AG08395 (cell line): ENCODE results near the gene CTSF.
"Not testable (repeated sequence)": the region's sequence is repeated elsewhere in the genome, so short reads cannot be mapped to it uniquely, and the experiment has no call there.

Source experiments
- DNase-seq: peaks from one replicate; pipeline ENCODE4 v3.0.0; 2012; ENCODE audit warnings: mixed read lengths, low spot score

The CTSF gene

DNA sequence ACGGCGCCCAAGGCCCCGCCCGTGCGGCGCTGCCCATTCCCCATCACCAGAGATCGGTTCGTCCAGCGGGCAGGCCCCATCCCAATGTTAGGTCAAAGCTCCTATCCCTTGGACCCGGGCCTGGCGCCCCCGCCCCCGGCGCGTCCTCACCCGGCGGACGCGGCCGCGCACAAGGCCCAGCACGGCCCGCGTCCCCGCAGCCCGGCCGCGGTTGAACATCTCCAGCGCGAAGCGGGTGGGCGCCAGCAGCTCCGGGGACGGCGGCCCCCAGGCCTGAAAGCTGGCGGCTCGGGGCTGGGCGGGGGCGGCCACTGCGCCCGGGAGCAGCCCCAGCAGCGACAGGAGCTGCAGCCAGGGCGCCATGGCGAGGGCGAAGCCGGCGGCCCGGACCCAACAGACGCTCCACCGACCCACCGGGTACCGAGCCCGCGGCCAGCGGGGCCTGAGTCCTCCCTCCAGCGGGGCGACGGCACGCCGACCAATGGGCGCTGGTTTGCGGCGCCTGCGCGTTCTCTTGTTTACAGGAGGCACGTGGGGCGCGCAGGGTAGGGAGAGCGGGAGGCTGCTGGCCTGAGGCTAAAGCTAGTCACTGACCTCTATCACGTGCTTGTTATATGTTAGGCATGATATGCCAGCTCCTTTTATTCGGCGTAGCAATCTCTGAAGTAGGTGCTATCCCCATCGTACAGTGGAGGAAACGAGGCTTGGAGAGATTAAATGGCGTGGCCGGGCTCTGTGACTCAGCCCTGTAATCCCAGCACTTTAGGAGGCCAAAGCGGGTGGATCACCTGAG lies at the start of gene CTSF:
TSS of gene CTSF (minus strand) at position 483 of the 793 bp plus-strand sequence. CDS start at position 363, 120 bp downstream.
- peak; percentile 99 for DNase-seq

GRCh38 chr11:66617155-66617834 lies 48.9 kb upstream of the CTSF start:
- DNase-seq = peak; percentile 38

DNA sequence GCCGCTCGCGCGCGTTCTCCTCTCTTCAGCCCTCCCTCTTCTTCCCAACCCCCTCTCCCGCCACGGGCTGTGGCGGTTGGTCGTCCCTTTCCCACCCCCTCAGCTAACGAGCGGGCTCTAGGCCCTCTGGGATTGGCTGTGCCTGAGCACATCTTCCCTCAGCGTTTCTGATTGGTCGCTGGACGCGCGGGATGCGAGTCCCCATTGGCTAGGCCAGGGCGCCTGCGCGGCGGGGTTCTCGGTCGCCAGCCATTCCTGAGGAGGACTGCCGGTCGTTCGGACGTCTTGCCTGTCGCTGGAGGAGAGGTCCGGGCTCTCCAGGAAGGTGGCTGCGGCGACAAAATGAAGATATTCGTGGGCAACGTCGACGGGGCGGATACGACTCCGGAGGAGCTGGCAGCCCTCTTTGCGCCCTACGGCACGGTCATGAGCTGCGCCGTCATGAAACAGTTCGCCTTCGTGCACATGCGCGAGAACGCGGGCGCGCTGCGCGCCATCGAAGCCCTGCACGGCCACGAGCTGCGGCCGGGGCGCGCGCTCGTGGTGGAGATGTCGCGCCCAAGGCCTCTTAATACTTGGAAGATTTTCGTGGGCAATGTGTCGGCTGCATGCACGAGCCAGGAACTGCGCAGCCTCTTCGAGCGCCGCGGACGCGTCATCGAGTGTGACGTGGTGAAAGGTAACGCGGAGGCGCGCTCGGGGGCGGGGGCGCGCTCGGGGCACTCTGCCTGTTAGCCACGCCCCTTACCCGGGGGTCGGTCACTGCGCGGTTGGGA lies 48.2 kb upstream of the CTSF start, which contains the start of gene RBM14:
TSS of gene RBM14 (plus strand) at position 252 of the 776 bp plus-strand sequence. CDS start at position 343, 91 bp downstream.
- DNase-seq = peak; percentile 100

GRCh38 chr11:66614073-66614472 lies 45.7 kb upstream of the CTSF start:
- no peak for DNase-seq

- no peak for DNase-seq
Observed at GRCh38 chr11:66612458-66612857, 44.1 kb upstream of the CTSF start.

GRCh38 chr11:66609721-66610617 lies 41.6 kb upstream of the CTSF start:
- no peak for DNase-seq

GRCh38 chr11:66607126-66607834 lies 38.9 kb upstream of the CTSF start:
- peak; percentile 79 for DNase-seq

DNA sequence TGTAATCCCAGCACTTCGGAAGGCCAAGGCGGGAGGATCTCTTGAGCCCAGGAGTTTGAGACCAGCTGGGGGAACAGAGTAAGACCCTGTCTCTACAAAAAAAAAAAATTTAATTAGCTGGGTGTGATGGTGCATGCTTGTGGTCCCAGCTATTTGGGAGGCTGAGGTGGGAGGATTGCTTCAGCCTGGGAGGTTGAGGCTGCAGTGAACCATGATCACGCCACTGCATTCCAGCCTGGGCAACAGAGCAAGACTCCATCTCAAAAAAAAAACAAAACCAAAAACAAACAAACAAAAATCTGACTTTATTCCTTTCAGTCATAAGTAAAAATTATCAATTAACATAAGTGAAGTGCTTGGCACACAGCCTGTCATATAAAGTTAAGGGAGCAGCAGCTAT lies 38.2 kb upstream of the CTSF start:
- not testable (repeated sequence) for DNase-seq

- no peak for DNase-seq
Observed at GRCh38 chr11:66604155-66604554, 35.7 kb upstream of the CTSF start.

GRCh38 chr11:66603072-66603471 lies 34.7 kb upstream of the CTSF start:
- no peak for DNase-seq

DNA sequence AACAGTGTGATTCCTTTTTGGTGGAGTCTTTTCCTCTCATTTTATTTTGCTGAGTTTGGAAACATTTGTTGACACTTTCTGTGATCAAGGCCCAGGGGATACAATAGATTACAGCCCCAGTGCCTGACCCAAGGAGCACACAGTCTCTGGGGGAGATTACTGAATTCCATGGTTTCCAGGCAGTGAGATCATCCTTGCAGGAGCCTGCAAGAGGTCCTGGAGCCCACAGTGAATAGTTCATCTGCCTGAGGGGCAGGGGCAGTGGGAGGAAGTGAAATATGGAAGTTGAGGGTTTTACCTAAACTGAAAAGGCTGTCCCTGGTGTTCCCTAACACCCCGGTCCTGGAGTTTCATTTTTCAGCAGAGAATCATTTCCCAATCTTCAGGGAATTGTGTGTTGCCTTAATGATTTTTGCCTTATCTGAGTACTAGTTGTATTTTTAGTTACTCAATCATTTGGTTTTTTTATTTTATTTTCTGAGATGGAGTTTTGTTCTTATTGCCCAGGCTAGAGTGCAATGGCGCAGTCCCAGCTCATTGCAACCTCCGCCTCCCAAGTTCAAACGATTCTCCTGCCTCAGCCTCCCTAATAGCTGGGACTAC lies 32.3 kb upstream of the CTSF start:
- DNase-seq = no peak

DNA sequence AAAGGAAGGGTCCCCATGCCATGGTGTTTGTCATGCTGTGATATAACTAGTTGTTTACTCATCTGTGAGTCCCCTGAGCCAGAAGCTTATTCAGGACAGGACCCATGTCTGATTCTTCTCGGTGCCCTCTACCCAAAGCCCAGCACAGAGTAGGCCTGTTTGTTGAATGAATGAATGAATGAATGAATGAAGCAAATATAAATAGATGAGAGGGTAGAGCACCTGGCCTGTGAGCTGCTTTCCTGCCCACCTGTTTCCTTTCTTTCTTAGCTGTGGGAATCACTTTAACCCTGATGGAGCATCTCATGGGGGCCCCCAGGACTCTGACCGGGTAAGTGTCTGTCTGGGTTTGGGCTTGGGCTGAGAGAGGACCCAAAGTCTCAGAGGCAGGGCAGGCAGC lies 31.8 kb upstream of the CTSF start:
- no peak for DNase-seq

DNA sequence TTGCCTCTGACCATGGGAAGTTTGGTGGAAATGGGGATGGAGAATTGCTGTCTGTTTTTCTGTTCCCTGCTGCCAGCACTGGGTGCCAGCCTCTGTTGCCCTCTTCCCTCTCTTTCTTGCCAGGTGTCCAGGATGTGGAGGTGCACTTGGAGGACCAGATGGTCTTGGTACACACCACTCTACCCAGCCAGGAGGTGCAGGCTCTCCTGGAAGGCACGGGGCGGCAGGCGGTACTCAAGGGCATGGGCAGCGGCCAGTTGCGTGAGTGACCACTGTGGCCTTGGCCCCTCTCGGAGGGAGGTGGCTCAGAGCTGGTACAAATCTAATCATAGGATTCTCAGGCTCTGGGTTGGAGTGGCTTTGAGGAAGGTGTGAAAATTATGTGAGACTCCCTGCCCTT lies 30.6 kb upstream of the CTSF start:
- no peak for DNase-seq

- DNase-seq = no peak
Observed at GRCh38 chr11:66595245-66595904, 27.0 kb upstream of the CTSF start.

DNA sequence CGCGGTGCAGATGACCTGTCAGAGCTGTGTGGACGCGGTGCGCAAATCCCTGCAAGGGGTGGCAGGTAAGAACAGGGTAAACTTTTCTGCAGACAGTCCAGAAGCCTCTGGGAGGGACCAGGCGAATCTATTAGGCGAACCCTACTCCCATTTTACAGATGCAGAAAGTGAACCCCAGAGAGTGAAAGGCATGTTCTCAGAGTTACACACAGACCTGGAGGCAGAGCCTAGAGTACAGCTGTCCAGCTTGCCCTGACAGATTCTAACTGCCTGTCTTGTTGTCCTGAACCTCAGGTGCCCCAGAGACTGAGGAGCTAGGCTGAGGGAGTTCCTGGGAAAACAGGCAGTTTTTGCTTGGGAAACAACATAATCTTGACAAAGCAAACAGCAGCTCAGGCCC lies 25.2 kb upstream of the CTSF start:
- no peak for DNase-seq

DNA sequence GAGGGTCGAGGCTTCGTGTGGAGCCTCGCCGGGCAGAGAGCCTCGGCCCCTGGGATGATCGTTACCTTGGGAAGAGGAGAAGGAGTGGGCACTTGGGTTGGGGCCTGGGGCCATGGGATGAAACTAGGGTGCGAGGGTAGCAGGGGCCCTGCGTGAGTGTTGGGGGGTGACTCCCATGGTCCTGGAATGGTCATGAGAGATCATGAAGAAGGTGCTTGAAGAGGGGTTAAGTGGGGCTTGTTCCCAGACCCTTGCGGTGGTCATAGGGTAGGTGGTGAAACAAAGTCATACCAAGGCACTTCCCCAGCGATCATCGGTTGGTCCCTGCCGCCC lies 24.9 kb upstream of the CTSF start:
- DNase-seq = peak; percentile 13

- DNase-seq = peak; percentile 100
Observed at GRCh38 chr11:66592457-66593302, 24.3 kb upstream of the CTSF start, which contains the start of the genes CCDC87 and CCS. TSS of gene CCDC87 (minus strand) at chr11:66593063. CDS start at chr11:66593015, 48 bp downstream. TSS of gene CCS (plus strand) at chr11:66593185. CDS start at chr11:66593262, 77 bp downstream.

- DNase-seq = no peak
Observed at GRCh38 chr11:66591175-66591574, 22.8 kb upstream of the CTSF start.
